ENCODE measurements around the gene PTPRD.

- no peak for TF ChIP-seq POLR2A (IDR thresholded peaks at IDR 0.05)
- TF ChIP-seq, protein P1, sequence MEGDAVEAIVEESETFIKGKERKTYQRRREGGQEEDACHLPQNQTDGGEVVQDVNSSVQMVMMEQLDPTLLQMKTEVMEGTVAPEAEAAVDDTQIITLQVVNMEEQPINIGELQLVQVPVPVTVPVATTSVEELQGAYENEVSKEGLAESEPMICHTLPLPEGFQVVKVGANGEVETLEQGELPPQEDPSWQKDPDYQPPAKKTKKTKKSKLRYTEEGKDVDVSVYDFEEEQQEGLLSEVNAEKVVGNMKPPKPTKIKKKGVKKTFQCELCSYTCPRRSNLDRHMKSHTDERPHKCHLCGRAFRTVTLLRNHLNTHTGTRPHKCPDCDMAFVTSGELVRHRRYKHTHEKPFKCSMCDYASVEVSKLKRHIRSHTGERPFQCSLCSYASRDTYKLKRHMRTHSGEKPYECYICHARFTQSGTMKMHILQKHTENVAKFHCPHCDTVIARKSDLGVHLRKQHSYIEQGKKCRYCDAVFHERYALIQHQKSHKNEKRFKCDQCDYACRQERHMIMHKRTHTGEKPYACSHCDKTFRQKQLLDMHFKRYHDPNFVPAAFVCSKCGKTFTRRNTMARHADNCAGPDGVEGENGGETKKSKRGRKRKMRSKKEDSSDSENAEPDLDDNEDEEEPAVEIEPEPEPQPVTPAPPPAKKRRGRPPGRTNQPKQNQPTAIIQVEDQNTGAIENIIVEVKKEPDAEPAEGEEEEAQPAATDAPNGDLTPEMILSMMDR (IDR thresholded peaks at IDR 0.05) = no peak
These were observed 1074.4 kb downstream of the PTPRD start for GRCh38 chr9:9538356-9538755.
